HG02973 (cell line): Measurements from ENCODE around the gene CAP1.
"Not testable (repeated sequence)": the region's sequence is repeated elsewhere in the genome, so short reads cannot be mapped to it uniquely, and the experiment has no call there.

Source experiments
- ATAC-seq: cut with Tn5 transposase; IDR thresholded peaks from one replicate; pipeline ENCODE4 v1.9.1; 2021; ENCODE audit warnings: moderate library complexity; ENCODE audit not compliant: unreplicated experiment

The CAP1 gene

GRCh38 chr1:40058097-40058452 is 17.5 kb downstream of the CAP1 start:
- no peak for ATAC-seq

GRCh38 chr1:40058453-40059337 is 18.2 kb downstream of the CAP1 start:
- ATAC-seq = no peak

- ATAC-seq = no peak
Measured at GRCh38 chr1:40059338-40059959, 18.9 kb downstream of the CAP1 start.

- ATAC-seq = no peak
Measured at GRCh38 chr1:40059960-40060750, 19.6 kb downstream of the CAP1 start.

GRCh38 chr1:40064797-40065499 is 24.4 kb downstream of the CAP1 start:
- peak; percentile 71 for ATAC-seq

GRCh38 chr1:40067023-40067422 is 26.5 kb downstream of the CAP1 start:
- no peak for ATAC-seq

- ATAC-seq = no peak
Measured at GRCh38 chr1:40067851-40068250, 27.3 kb downstream of the CAP1 start.

GRCh38 chr1:40072142-40072541 is 31.6 kb downstream of the CAP1 start:
- ATAC-seq = no peak

GRCh38 chr1:40073062-40073461 is 32.5 kb downstream of the CAP1 start:
- no peak for ATAC-seq

GRCh38 chr1:40075266-40075665 is 34.7 kb downstream of the CAP1 start:
- no peak for ATAC-seq

GRCh38 chr1:40076895-40077312 is 36.4 kb downstream of the CAP1 start:
- no peak for ATAC-seq

- ATAC-seq = no peak
Measured at GRCh38 chr1:40078512-40079333, 38.2 kb downstream of the CAP1 start.

- ATAC-seq = no peak
Measured at GRCh38 chr1:40079774-40080400, 39.4 kb downstream of the CAP1 start.

GRCh38 chr1:40081871-40082270 is 41.3 kb downstream of the CAP1 start:
- ATAC-seq = no peak

- not testable (repeated sequence) for ATAC-seq
Measured at GRCh38 chr1:40084750-40085149, 44.2 kb downstream of the CAP1 start.

GRCh38 chr1:40090652-40091355 is 50.3 kb downstream of the CAP1 start:
- ATAC-seq = no peak

- no peak for ATAC-seq
Measured at GRCh38 chr1:40092241-40092640, 51.7 kb downstream of the CAP1 start.

- ATAC-seq = no peak
Measured at GRCh38 chr1:40092706-40093639, 52.4 kb downstream of the CAP1 start.
